HepG2 (cell line): ENCODE measurements around the gene GSK3B. TPM values are rescaled to one million over a fixed set of nuclear protein-coding genes. Genes with fewer than 3 reads are reported as not detected.

ENCODE experiments used
- ATAC-seq: fragments of 200-7000 bp; cut with Tn5 transposase; 3 replicates; pipeline ENCODE4 v1.9.1; 2020; ENCODE audit warnings: mild to moderate bottlenecking, moderate library complexity
- BruUV-seq: library from RNA; stranded (reverse); fragments of 400-500 nt; replicated peaks from 2 replicates; lab custom pipeline; 2021; lab: Mats Ljungman, UMichigan
- CTCF ChIA-PET: fragments of 300-600 bp; formaldehyde crosslinking; extraction: SDS; loops from one replicate; lab custom pipeline; 2021; ENCODE audit warnings: low total read pairs, inconsistent platforms, low intra/inter-chr PET ratio; lab: Yijun Ruan, JAX
- POLR2A ChIA-PET: fragments of 350-600 bp; sonication (Branson Sonifier 250); formaldehyde crosslinking; loops from one replicate; lab custom pipeline; 2020; ENCODE audit warnings: antibody characterized with exemption, inconsistent platforms; lab: Yijun Ruan, JAX
- DNase-seq: peaks from one replicate; pipeline ENCODE4 v3.0.0-alpha.2; 2015; ENCODE audit warnings: low spot score
- FAIRE-seq: peaks from 3 replicates; lab custom pipeline; 2011; peaks lifted over from hg19 to GRCh38; lab: Jason Lieb, UNC
- H2AFZ ChIP-seq: one replicate; pipeline ENCODE4 v1.6.1; 2011; ENCODE audit warnings: low read length, inconsistent platforms
- H3K27ac ChIP-seq: fragments of 300-600 bp; 3 replicates; pipeline ENCODE4 v1.8.0; 2011; ENCODE audit warnings: mixed run types, mild to moderate bottlenecking, mixed read lengths, low read length, inconsistent platforms; ENCODE audit not compliant: insufficient read depth; ENCODE audit errors: extremely low read length
- H3K27me3 ChIP-seq, 2 experiments: fragments of 200-600 bp in 1 of 2; 2 replicates in 1 of 2; 3 replicates in 1 of 2; pipeline versions ENCODE4 v1.6.0 to v1.8.0; 2011; ENCODE audit warnings: low read length in 2 of 2, mild to moderate bottlenecking in 2 of 2, moderate library complexity in 2 of 2, inconsistent platforms in 1 of 2; ENCODE audit not compliant: insufficient read depth in 2 of 2, control insufficient read depth in 1 of 2
- H3K36me3 ChIP-seq, 2 experiments: fragments of 200-600 bp in 1 of 2; replicated peaks in 1 of 2; 2 replicates in 1 of 2; 3 replicates in 1 of 2; pipeline versions ENCODE4 v1.5.1 to v1.8.0; 2011; ENCODE audit warnings: low read length in 2 of 2, inconsistent platforms in 1 of 2; ENCODE audit not compliant: insufficient read depth in 2 of 2, control insufficient read depth in 1 of 2
- H3K4me1 ChIP-seq: 2 replicates; pipeline ENCODE4 v1.5.1; 2012; ENCODE audit warnings: low read length, inconsistent platforms; ENCODE audit not compliant: insufficient read depth
- H3K4me2 ChIP-seq: 2 replicates; pipeline ENCODE4 v1.6.0; 2011; ENCODE audit warnings: low read depth, low read length, inconsistent platforms
- H3K4me3 ChIP-seq, 3 experiments: fragments of 200-600 bp in 1 of 3; sonication (generic), shearing (Covaris generic) in 1 of 3; replicated peaks in 1 of 3; 2 replicates each; pipeline ENCODE4 v1.5.1; 2011 to 2016; ENCODE audit warnings: low read length in 3 of 3, inconsistent platforms in 2 of 3, low read depth in 2 of 3, mild to moderate bottlenecking in 2 of 3, control low read depth in 1 of 3, mixed read lengths in 1 of 3; ENCODE audit not compliant: insufficient read depth in 1 of 3
- H3K79me2 ChIP-seq: one replicate; pipeline ENCODE4 v1.6.1; 2011; ENCODE audit warnings: low read length, inconsistent platforms; ENCODE audit not compliant: insufficient read depth
- H3K9ac ChIP-seq: 2 replicates; pipeline ENCODE4 v1.6.0; 2011; ENCODE audit warnings: mild to moderate bottlenecking, low read depth, low read length, inconsistent platforms; ENCODE audit not compliant: insufficient read depth
- H3K9me3 ChIP-seq: 2 replicates; pipeline ENCODE4 v1.5.1; 2012; ENCODE audit warnings: mild to moderate bottlenecking, low read length
- H4K20me1 ChIP-seq: 2 replicates; pipeline ENCODE4 v1.6.0; 2011; ENCODE audit warnings: inconsistent platforms, mild to moderate bottlenecking, low read length, moderate library complexity; ENCODE audit not compliant: insufficient read depth
- FOXA1 ChIP-seq, 2 experiments: fragments of 450-650 bp in 1 of 2; sonication (generic) in 1 of 2; formaldehyde crosslinking in 1 of 2; IDR thresholded peaks; 2 replicates each; pipeline versions ENCODE4 v1.4.0 to v1.6.1; 2016 to 2020; ENCODE audit warnings: missing genetic modification reagents in 1 of 2
- GZF1 ChIP-seq: sonication (generic); formaldehyde crosslinking; IDR thresholded peaks from 2 replicates; pipeline ENCODE4 v1.5.1; 2020; ENCODE audit warnings: mild to moderate bottlenecking, missing genetic modification reagents
- HIC2 ChIP-seq: sonication (generic); formaldehyde crosslinking; IDR thresholded peaks from 2 replicates; pipeline ENCODE4 v1.9.0; 2022; ENCODE audit warnings: low read depth, missing genetic modification reagents
- POLR2G ChIP-seq: fragments of 200-400 bp; formaldehyde crosslinking; IDR thresholded peaks from 2 replicates; pipeline ENCODE4 v1.6.1; 2018; ENCODE audit warnings: mild to moderate bottlenecking, low read depth, low read length, moderate library complexity
- SPEN ChIP-seq: sonication (generic); formaldehyde crosslinking; IDR thresholded peaks from 2 replicates; pipeline ENCODE4 v1.5.1; 2020; ENCODE audit warnings: low read depth, mild to moderate bottlenecking, missing genetic modification reagents
- TRAFD1 ChIP-seq: sonication (generic); formaldehyde crosslinking; IDR thresholded peaks from 2 replicates; pipeline ENCODE4 v1.5.1; 2020; ENCODE audit warnings: missing genetic modification reagents, mild to moderate bottlenecking, borderline replicate concordance
- ZBTB10 ChIP-seq: sonication (generic); formaldehyde crosslinking; IDR thresholded peaks from 2 replicates; pipeline ENCODE4 v1.4.0; 2020; ENCODE audit warnings: missing genetic modification reagents, borderline replicate concordance
- ZNF33B ChIP-seq: sonication (generic); formaldehyde crosslinking; IDR thresholded peaks from 2 replicates; pipeline ENCODE4 v1.5.1; 2020; ENCODE audit warnings: mild to moderate bottlenecking, missing genetic modification reagents
- ZNF496 ChIP-seq: sonication (generic); formaldehyde crosslinking; IDR thresholded peaks from 2 replicates; pipeline ENCODE4 v1.8.1; 2023; ENCODE audit warnings: mild to moderate bottlenecking, moderate library complexity, missing genetic modification reagents; ENCODE audit not compliant: insufficient replicate concordance
- ZNF597 ChIP-seq: sonication (generic); formaldehyde crosslinking; IDR thresholded peaks from 2 replicates; pipeline ENCODE4 v1.5.0; 2020; ENCODE audit warnings: missing genetic modification reagents
- WGBS: methylation state at CpG from one replicate; pipeline ENCODE4 v1.1.6; 2017; ENCODE audit warnings: low lambda C conversion rate; 5-methylcytosine and 5-hydroxymethylcytosine counted together
- in situ Hi-C: cut with HindIII; loops from 2 replicates; pipeline ENCODE4 v1.10.0; 2017; ENCODE audit warnings: low pct_unique_long_range_greater_than_20kb; ENCODE audit not compliant: extremely low pct_ligation_motif_present
- intact Hi-C: fragments of 100-400 bp; cut with micrococcal nuclease; formaldehyde crosslinking; loops from one replicate; pipeline ENCODE4 v1.10.0; 2022; ENCODE audit not compliant: unreplicated experiment
- polyA plus RNA-seq, 8 experiments: library from polyadenylated mRNA; depleted of rRNA in 3 of 8; stranded (reverse) in 7 of 8; unstranded in 1 of 8; fragments of >200 nt; fragmentation: Illumina TruSeq in 4 of 8; extraction: Trizol in 4 of 8; gene quantifications; 2 replicates each; pipeline versions ENCODE4 v1.2.1 to v1.2.3, GENCODE V29; 2011 to 2016; ENCODE audit warnings: low read depth in 4 of 8, missing spikeins in 1 of 8, mixed read lengths in 1 of 8; ENCODE audit not compliant: insufficient read depth in 1 of 8
- total RNA-seq, 5 experiments: library from RNA; depleted of rRNA; stranded (reverse); fragments of >200 nt; fragmentation: Illumina TruSeq; extraction: Trizol; gene quantifications; 2 replicates each; pipeline ENCODE4 v1.2.3, GENCODE V29; 2016; ENCODE audit warnings: low read depth in 1 of 5
- TF ChIP-seq, protein P1 (sequence below): sonication (generic); formaldehyde crosslinking; IDR thresholded peaks from 2 replicates; pipeline ENCODE4 v1.4.0; 2020; ENCODE audit warnings: missing genetic modification reagents, borderline replicate concordance

The GSK3B gene
- total and polyA plus RNA-seq, 2 of the 13 experiments (the other 11 are each of a cell fraction or from before 2014, with no cell fraction given) = 22.3 to 30.1 TPM

GRCh38 chr3:119778811-119779210, 315.4 kb downstream of the GSK3B start:
- intact Hi-C loops = no loop called here
- H3K9me3 ChIP-seq = no peaks in the 10 kb centered on the region
- in situ Hi-C loops = no loop called here
- FAIRE-seq (no peak), DNase-seq (no peak), ATAC-seq (no peak)
- no peak overlapping the region for H3K4me2 ChIP-seq
- H3K27me3 ChIP-seq = no peaks in the 10 kb centered on the region
- H3K36me3 ChIP-seq = no peaks in the 10 kb centered on the region
- H3K4me3 ChIP-seq = no peak overlapping the region
- no TSS peak for BruUV-seq
- peaks cover 43% of the 10 kb centered on the region for H3K4me1 ChIP-seq
- H2AFZ ChIP-seq = no peak overlapping the region
- ChIA-PET POLR2A (interaction anchor here (2.5 kb wide), 1 partner anchor 16 kb away, joined by 7 read pairs; no protein-coding TSS in a partner anchor), CTCF (no interaction called here)
- no peak overlapping the region for H3K27ac ChIP-seq
- H3K9ac ChIP-seq = no peak overlapping the region
- H4K20me1 ChIP-seq = no peaks in the 10 kb centered on the region
- WGBS = 96% methylated on average over 2 of the region's 2 CpGs
- H3K79me2 ChIP-seq = no peaks in the 10 kb centered on the region
- TF ChIP-seq ZBTB10 (CRISPR knock-in tag) (no peak), TRAFD1 (no peak), ZNF33B (CRISPR knock-in tag) (no peak), ZNF597 (CRISPR knock-in tag) (no peak), ZNF496 (CRISPR knock-in tag) (no peak), SPEN (CRISPR knock-in tag) (no peak), POLR2G (no peak), HIC2 (CRISPR knock-in tag) (no peak), GZF1 (CRISPR knock-in tag) (no peak), FOXA1 (IDR thresholded peaks at IDR 0.05) (no peak), FOXA1 (CRISPR knock-in tag; IDR thresholded peaks at IDR 0.05) (no peak)
- TF ChIP-seq, protein P1, sequence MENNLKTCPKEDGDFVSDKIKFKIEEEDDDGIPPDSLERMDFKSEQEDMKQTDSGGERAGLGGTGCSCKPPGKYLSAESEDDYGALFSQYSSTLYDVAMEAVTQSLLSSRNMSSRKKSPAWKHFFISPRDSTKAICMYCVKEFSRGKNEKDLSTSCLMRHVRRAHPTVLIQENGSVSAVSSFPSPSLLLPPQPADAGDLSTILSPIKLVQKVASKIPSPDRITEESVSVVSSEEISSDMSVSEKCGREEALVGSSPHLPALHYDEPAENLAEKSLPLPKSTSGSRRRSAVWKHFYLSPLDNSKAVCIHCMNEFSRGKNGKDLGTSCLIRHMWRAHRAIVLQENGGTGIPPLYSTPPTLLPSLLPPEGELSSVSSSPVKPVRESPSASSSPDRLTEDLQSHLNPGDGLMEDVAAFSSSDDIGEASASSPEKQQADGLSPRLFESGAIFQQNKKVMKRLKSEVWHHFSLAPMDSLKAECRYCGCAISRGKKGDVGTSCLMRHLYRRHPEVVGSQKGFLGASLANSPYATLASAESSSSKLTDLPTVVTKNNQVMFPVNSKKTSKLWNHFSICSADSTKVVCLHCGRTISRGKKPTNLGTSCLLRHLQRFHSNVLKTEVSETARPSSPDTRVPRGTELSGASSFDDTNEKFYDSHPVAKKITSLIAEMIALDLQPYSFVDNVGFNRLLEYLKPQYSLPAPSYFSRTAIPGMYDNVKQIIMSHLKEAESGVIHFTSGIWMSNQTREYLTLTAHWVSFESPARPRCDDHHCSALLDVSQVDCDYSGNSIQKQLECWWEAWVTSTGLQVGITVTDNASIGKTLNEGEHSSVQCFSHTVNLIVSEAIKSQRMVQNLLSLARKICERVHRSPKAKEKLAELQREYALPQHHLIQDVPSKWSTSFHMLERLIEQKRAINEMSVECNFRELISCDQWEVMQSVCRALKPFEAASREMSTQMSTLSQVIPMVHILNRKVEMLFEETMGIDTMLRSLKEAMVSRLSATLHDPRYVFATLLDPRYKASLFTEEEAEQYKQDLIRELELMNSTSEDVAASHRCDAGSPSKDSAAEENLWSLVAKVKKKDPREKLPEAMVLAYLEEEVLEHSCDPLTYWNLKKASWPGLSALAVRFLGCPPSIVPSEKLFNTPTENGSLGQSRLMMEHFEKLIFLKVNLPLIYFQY = no peak
